Activated T-cell treated with anti-CD3 and anti-CD28 coated beads, Interleukin-2, amount 50 U/mL, for 72 hours (primary cell): Measurements from ENCODE around the gene ZSCAN30. TPM values are rescaled to one million over a fixed set of nuclear protein-coding genes. Genes with fewer than 3 reads are reported as not detected.
"Not testable (repeated sequence)": the region's sequence is repeated elsewhere in the genome, so short reads cannot be mapped to it uniquely, and the experiment has no call there.

ENCODE experiments used
- ATAC-seq, 2 donors: fragments of 150-1000 bp; cut with Tn5 transposase; replicated peaks in 1 of 2; 2 replicates each; pipeline ENCODE4 v1.10.0; 2021; ENCODE audit warnings: moderate library complexity in 2 of 2, mild to moderate bottlenecking in 1 of 2
- DNase-seq, 2 donors: peaks; one replicate each; pipeline ENCODE4 v3.0.0; 2021 to 2022; ENCODE audit warnings: mixed read lengths in 1 of 2
- H3K27ac Mint-ChIP-seq: one replicate; pipeline ENCODE4 v1.8.0; 2022; ENCODE audit warnings: mild to moderate bottlenecking, moderate library complexity, mixed read lengths
- H3K27me3 Mint-ChIP-seq: one replicate; pipeline ENCODE4 v1.8.0; 2022; ENCODE audit warnings: low read depth, mixed read lengths
- H3K36me3 Mint-ChIP-seq, 2 donors: one replicate each; pipeline ENCODE4 v1.8.0; 2022; ENCODE audit warnings: mixed read lengths in 2 of 2, mild to moderate bottlenecking in 1 of 2; ENCODE audit not compliant: insufficient read depth in 2 of 2
- H3K4me1 Mint-ChIP-seq: one replicate; pipeline ENCODE4 v1.8.0; 2022; ENCODE audit warnings: low read depth, mixed read lengths
- H3K4me3 Mint-ChIP-seq, 2 donors: one replicate each; pipeline ENCODE4 v1.8.0; 2022; ENCODE audit warnings: mild to moderate bottlenecking in 2 of 2, mixed read lengths in 2 of 2, moderate library complexity in 2 of 2
- H3K9me3 Mint-ChIP-seq, 2 donors: one replicate each; pipeline ENCODE4 v1.8.0; 2022; ENCODE audit warnings: mixed read lengths in 2 of 2
- total RNA-seq, 2 donors: library from RNA; stranded (reverse); gene quantifications; one replicate each; pipeline ENCODE4 v1.2.3, GENCODE V29; 2022

ZSCAN30 gene
- total RNA-seq, 2 donors from 2014 or later: 47.2 to 49.6 TPM

- not testable (repeated sequence) for H3K4me3 Mint-ChIP-seq, ATAC-seq, DNase-seq, H3K9me3 Mint-ChIP-seq, H3K27ac Mint-ChIP-seq, H3K4me1 Mint-ChIP-seq
- Mint-ChIP-seq H3K27me3 (peaks cover 11% of the 10 kb centered on the region), H3K36me3 (peaks cover 4 to 11% of the 10 kb centered on the region in 2 donors)
Observed at GRCh38 chr18:35205746-35206458, 84.1 kb downstream of the ZSCAN30 start.

- no peaks in the 10 kb centered on the region for H3K4me1 Mint-ChIP-seq
- H3K4me3 Mint-ChIP-seq: no peak overlapping the region
- DNase-seq (no peak), ATAC-seq (no peak)
- peaks cover 11% of the 10 kb centered on the region for H3K27me3 Mint-ChIP-seq
- H3K36me3 Mint-ChIP-seq: peaks cover 4 to 11% of the 10 kb centered on the region in 2 donors
- no peak overlapping the region for H3K27ac Mint-ChIP-seq
- peaks cover 2 to 9% of the 10 kb centered on the region in 2 donors for H3K9me3 Mint-ChIP-seq
Observed at GRCh38 chr18:35205199-35205712, 84.8 kb downstream of the ZSCAN30 start.

GRCh38 chr18:35203067-35203466, 87.0 kb downstream of the ZSCAN30 start:
- H3K27me3 Mint-ChIP-seq: peaks cover 17% of the 10 kb centered on the region
- ATAC-seq (no peak), DNase-seq (no peak)
- H3K4me1 Mint-ChIP-seq: no peaks in the 10 kb centered on the region
- no peak overlapping the region for H3K4me3 Mint-ChIP-seq
- H3K27ac Mint-ChIP-seq: no peak overlapping the region
- peaks cover 2 to 9% of the 10 kb centered on the region in 2 donors for H3K9me3 Mint-ChIP-seq
- H3K36me3 Mint-ChIP-seq: peaks cover 4 to 11% of the 10 kb centered on the region in 2 donors

- H3K9me3 Mint-ChIP-seq: peaks cover 2 to 9% of the 10 kb centered on the region in 2 donors
- H3K4me3 Mint-ChIP-seq: no peak overlapping the region
- peaks cover 4 to 11% of the 10 kb centered on the region in 2 donors for H3K36me3 Mint-ChIP-seq
- no peaks in the 10 kb centered on the region for H3K4me1 Mint-ChIP-seq
- DNase-seq (no peak), ATAC-seq (no peak)
- peaks cover 17% of the 10 kb centered on the region for H3K27me3 Mint-ChIP-seq
- no peak overlapping the region for H3K27ac Mint-ChIP-seq
Observed at GRCh38 chr18:35201256-35201931, 88.6 kb downstream of the ZSCAN30 start.

Other genes with a start within 250 kb of the ZSCAN30 start
- 10 to 100 TPM; 53.4 to 54.1 TPM for gene MAPRE2, start 248.8 kb downstream of the ZSCAN30 start, total RNA-seq
- gene ZNF397, start 49.2 kb downstream of the ZSCAN30 start, total RNA-seq: 10 to 100 TPM; 18.6 to 22.4 TPM
- gene ZNF24, start 54.2 kb upstream of the ZSCAN30 start, total RNA-seq: 10 to 100 TPM; 57.4 to 57.8 TPM
- 1 to 10 TPM; 2.5 to 3.8 TPM for gene ZNF396, start 87.1 kb upstream of the ZSCAN30 start, total RNA-seq
- 10 to 100 TPM; 22.7 to 26.9 TPM for gene INO80C, start 207.7 kb upstream of the ZSCAN30 start, total RNA-seq